Colonic mucosa (tissue), 4 donors: ENCODE results near the gene ASTN1. TPM values are rescaled to one million over a fixed set of nuclear protein-coding genes. Genes with fewer than 3 reads are reported as not detected.

ENCODE experiments used
- DNase-seq: peaks from one replicate; pipeline ENCODE4 v3.0.0-alpha.2; 2020
- H3K27ac ChIP-seq: fragments of 200-600 bp; one replicate; pipeline ENCODE4 v1.8.0; 2021
- H3K27me3 ChIP-seq: fragments of 200-600 bp; one replicate; pipeline ENCODE4 v1.8.0; 2021
- H3K36me3 ChIP-seq: fragments of 200-600 bp; one replicate; pipeline ENCODE4 v1.8.0; 2021
- H3K4me1 ChIP-seq: fragments of 200-600 bp; one replicate; pipeline ENCODE4 v1.8.0; 2021; ENCODE audit warnings: mild to moderate bottlenecking
- H3K4me3 ChIP-seq: fragments of 200-600 bp; one replicate; pipeline ENCODE4 v1.8.0; 2021
- H3K9ac ChIP-seq, 2 donors: one replicate each; pipeline ENCODE4 v1.7.0; 2013; ENCODE audit warnings: control low read depth in 2 of 2, low read depth in 2 of 2, low read length in 2 of 2
- H3K9me3 ChIP-seq: fragments of 200-600 bp; one replicate; pipeline ENCODE4 v1.8.0; 2021
- intact Hi-C: fragments of 100-400 bp; cut with DNase I; formaldehyde crosslinking; loops from one replicate; pipeline ENCODE4 v1.14.1; 2022
- total RNA-seq, 2 donors: library from RNA; stranded (reverse); fragmentation: NEBNext Ultra II Directional in 1 of 2; extraction: Animal tissue kit (Norgen Biotek cat#: 25700) in 1 of 2; gene quantifications; one replicate each; pipeline ENCODE4 v1.2.1, GENCODE V29; 2021
- TF ChIP-seq, protein P1 (sequence below): fragments of 200-600 bp; IDR thresholded peaks from one replicate; pipeline ENCODE4 v1.8.0; 2022; ENCODE audit warnings: antibody characterized with exemption, mild to moderate bottlenecking
- donor health status: healthy.
- donor health status: DM: no; HTN: no; CAD: no.
- donor health status: DM: no; HTN: no; CAD: no.

The ASTN1 gene
- total RNA-seq, 2 donors from 2014 or later, result 0.15 to 0.42 TPM

DNA sequence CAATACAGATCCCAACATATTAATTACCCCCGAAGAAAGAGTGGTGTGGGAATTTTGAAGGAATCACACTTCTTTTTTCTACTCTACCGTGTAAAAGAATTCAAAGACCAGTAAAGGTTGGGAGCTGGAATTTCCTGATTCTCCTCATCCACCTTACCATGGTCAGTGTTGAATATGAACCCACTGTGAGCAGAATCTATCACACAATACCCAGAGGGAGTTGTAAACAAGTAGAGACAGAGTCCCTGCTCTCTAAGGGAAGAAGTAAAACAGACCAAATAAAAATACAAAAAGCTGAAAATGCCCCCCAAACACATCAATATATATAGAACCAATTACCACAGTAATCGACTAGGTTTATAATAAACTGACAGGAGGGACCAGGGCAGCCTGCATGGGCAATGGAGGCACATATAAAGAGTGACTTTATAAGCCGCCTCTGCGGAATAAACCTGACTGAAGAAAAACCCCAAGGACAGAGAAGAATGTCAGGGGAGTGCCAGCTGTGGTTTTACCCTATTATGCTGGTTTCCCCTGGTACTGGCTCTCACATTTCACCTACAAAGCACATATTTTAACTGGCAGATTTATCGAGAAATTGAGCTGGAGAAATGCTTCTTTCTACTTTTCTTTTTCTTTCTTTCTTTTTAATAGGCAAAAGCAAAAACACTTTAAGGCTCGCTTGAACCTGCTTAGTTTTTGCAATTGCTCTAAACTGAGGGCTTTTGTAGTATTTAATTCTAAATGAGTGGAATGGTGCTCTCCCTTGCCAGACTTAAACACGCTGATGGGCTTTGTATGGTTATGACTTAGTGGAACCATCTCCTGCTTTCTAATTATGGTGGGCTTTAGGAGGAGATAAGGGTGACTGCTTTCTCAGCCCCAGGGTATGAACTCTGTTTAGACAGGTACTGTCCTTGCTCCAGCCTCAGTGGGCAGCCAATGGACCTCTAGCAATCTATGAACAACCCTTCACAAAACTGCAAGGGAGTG is 244.8 kb downstream of the ASTN1 start:
- DNase-seq, result no peak
- no peaks in the 10 kb centered on the region for H3K9me3 ChIP-seq
- no peak overlapping the region for H3K4me3 ChIP-seq
- H3K27me3 ChIP-seq, result no peaks in the 10 kb centered on the region
- TF ChIP-seq, protein P1, sequence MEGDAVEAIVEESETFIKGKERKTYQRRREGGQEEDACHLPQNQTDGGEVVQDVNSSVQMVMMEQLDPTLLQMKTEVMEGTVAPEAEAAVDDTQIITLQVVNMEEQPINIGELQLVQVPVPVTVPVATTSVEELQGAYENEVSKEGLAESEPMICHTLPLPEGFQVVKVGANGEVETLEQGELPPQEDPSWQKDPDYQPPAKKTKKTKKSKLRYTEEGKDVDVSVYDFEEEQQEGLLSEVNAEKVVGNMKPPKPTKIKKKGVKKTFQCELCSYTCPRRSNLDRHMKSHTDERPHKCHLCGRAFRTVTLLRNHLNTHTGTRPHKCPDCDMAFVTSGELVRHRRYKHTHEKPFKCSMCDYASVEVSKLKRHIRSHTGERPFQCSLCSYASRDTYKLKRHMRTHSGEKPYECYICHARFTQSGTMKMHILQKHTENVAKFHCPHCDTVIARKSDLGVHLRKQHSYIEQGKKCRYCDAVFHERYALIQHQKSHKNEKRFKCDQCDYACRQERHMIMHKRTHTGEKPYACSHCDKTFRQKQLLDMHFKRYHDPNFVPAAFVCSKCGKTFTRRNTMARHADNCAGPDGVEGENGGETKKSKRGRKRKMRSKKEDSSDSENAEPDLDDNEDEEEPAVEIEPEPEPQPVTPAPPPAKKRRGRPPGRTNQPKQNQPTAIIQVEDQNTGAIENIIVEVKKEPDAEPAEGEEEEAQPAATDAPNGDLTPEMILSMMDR, result no peak
- no peak overlapping the region for H3K9ac ChIP-seq
- no peaks in the 10 kb centered on the region for H3K4me1 ChIP-seq
- no peak overlapping the region for H3K27ac ChIP-seq
- no peaks in the 10 kb centered on the region for H3K36me3 ChIP-seq
- intact Hi-C loops, result no loop called here

DNA sequence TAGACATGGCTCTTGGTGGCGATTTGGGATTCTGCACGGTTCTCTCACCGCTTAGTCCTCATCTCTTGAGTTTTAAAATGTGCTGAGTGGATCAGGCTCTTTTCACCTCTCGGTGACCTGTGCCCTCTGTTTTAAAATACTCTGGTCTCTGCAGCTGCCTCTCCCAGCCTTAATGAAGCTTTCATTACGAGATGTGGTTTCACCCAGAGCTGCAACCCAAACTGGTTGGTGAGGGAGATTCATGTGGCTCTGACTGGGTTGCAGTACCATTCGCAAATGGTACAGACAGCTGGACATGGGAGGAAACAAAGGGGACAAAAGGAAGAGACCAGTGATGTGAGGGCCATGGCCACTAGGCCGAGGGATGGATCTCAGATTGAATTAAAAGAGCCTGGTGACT is 258.9 kb downstream of the ASTN1 start:
- intact Hi-C loops, result no loop called here
- Histone ChIP-seq H3K9me3 (no peaks in the 10 kb centered on the region), H3K27ac (no peak overlapping the region), H3K4me3 (no peak overlapping the region), H3K36me3 (no peaks in the 10 kb centered on the region), H3K9ac (no peak overlapping the region), H3K27me3 (no peaks in the 10 kb centered on the region), H3K4me1 (no peaks in the 10 kb centered on the region)
- TF ChIP-seq, protein P1, result no peak
- DNase-seq, result no peak

DNA sequence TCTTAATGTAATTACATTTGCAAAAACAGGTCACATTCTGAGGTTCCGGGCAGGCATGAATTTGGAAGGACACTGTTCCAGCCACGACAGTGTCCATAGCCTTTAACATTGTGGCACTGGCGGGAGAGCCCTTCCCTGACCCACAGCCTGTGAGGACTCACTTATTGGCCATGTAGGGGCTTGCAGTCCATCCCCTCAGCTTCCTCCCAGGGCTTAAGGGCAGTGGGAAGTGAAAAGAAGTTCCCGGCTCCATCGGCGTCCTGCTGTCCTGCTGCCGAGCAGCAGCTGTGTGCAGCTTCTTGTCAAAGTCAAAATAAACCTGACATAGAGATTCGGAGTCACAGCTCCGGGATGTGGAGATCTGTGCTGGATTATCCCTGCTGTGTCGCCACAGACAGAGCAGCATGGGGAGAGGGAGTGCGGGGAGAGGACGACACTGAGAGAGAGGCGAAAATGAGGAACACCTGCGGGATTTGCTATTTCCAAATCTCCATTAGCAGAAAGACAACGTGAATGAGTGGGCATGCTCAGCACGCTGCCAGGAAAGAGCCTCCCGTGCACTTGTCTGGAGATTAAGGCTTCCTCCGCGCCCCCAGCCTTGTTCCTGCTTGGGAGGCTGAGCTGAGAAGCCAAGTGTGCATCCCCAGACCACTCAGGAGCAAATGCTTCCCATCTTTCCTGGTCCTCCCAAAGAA is 260.3 kb downstream of the ASTN1 start:
- DNase-seq, result no peak
- intact Hi-C loops, result no loop called here
- no peak overlapping the region for H3K27ac ChIP-seq
- H3K36me3 ChIP-seq, result no peaks in the 10 kb centered on the region
- no peaks in the 10 kb centered on the region for H3K27me3 ChIP-seq
- no peak overlapping the region for H3K9ac ChIP-seq
- no peak overlapping the region for H3K4me3 ChIP-seq
- TF ChIP-seq, protein P1, result no peak
- no peaks in the 10 kb centered on the region for H3K9me3 ChIP-seq
- H3K4me1 ChIP-seq, result no peaks in the 10 kb centered on the region

DNA sequence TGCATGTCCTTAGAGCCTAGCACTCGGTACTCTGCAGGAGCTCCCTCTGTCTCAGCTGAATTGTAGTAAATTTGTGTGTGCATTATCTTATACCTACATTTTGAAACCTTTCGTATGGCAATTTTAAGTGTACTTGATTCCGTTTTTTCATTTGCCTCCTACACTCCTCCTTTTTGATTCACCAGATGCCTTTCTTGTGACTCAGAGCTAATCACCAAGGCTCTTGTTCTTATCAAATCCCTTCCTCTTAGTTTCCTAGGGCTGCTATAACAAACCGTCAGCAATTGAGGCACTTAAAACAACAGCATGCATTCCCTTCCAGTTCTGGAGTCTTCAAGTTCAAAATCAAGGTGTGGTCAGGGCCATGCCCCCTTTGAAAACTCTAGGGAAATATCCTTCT is 261.0 kb downstream of the ASTN1 start:
- Histone ChIP-seq H3K4me1 (no peaks in the 10 kb centered on the region), H3K27me3 (no peaks in the 10 kb centered on the region), H3K9ac (no peak overlapping the region), H3K9me3 (no peaks in the 10 kb centered on the region), H3K27ac (no peak overlapping the region), H3K4me3 (no peak overlapping the region), H3K36me3 (no peaks in the 10 kb centered on the region)
- intact Hi-C loops, result no loop called here
- no peak for DNase-seq
- TF ChIP-seq, protein P1, result no peak

DNA sequence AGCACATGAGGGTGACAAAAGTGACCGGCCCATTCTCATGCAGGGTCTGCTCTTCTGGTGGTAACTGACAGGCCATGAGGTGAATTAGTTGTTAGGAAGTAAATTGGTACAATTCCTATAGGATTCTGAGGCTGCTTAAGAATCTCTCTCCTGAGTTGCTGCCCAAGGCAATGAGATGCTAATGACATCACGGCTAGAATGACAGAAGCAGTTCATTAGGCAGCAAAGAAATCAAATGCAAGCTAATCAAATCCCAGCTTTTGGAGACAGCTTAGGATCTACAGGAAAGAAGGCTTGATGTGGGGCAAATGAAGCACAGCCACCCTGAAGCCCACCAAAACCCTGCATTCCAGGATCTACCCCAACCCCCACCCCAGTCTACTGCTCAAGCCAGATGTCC is 265.2 kb downstream of the ASTN1 start:
- H3K4me3 ChIP-seq, result no peak overlapping the region
- no peaks in the 10 kb centered on the region for H3K9me3 ChIP-seq
- no peaks in the 10 kb centered on the region for H3K27me3 ChIP-seq
- H3K27ac ChIP-seq, result no peak overlapping the region
- intact Hi-C loops, result loop anchor here (5.0 kb wide), 3 partner anchors 283 to 1048 kb away; no protein-coding TSS in a partner anchor
- peaks cover 3% of the 10 kb centered on the region for H3K4me1 ChIP-seq
- H3K36me3 ChIP-seq, result no peaks in the 10 kb centered on the region
- DNase-seq, result no peak
- H3K9ac ChIP-seq, result no peak overlapping the region
- TF ChIP-seq, protein P1, result no peak
